Type B pancreatic cell (in vitro differentiated cells): ENCODE measurements around the gene GYPE. TPM values are rescaled to one million over a fixed set of nuclear protein-coding genes. Genes with fewer than 3 reads are reported as not detected.
"Not testable (repeated sequence)": the region's sequence is repeated elsewhere in the genome, so short reads cannot be mapped to it uniquely, and the experiment has no call there.

ENCODE experiments used
- DNase-seq: peaks from one replicate; pipeline ENCODE4 v3.0.0; 2021; ENCODE audit warnings: mixed read lengths; ENCODE audit not compliant: unreplicated experiment; ENCODE audit errors: extremely low spot score
- H3K27ac Mint-ChIP-seq: 2 replicates; pipeline ENCODE4 v1.8.0; 2021; ENCODE audit warnings: mild to moderate bottlenecking, mixed read lengths
- H3K27me3 Mint-ChIP-seq: 2 replicates; pipeline ENCODE4 v1.8.0; 2021; ENCODE audit warnings: mixed read lengths
- H3K36me3 Mint-ChIP-seq: 2 replicates; pipeline ENCODE4 v1.8.0; 2021; ENCODE audit warnings: mixed read lengths
- H3K4me1 Mint-ChIP-seq: one replicate; pipeline ENCODE4 v1.8.0; 2021; ENCODE audit warnings: mixed read lengths; ENCODE audit not compliant: unreplicated experiment
- H3K4me3 Mint-ChIP-seq: 2 replicates; pipeline ENCODE4 v1.8.0; 2021; ENCODE audit warnings: mild to moderate bottlenecking, mixed read lengths
- H3K9me3 Mint-ChIP-seq: 2 replicates; pipeline ENCODE4 v1.8.0; 2021; ENCODE audit warnings: mixed read lengths
- total RNA-seq: library from RNA; stranded (reverse); gene quantifications from 2 replicates; pipeline ENCODE4 v1.2.1, GENCODE V29; 2021; ENCODE audit warnings: low replicate concordance
- TF ChIP-seq, protein P1 (sequence below): fragments of 200-600 bp; sonication (generic); conservative IDR thresholded peaks from 2 replicates; pipeline ENCODE4 v1.5.0; 2021; ENCODE audit warnings: antibody characterized with exemption, mild to moderate bottlenecking

GYPE gene
- total RNA-seq, 1 donor from 2014 or later: not detected

GRCh38 chr4:143869925-143870324, 35.4 kb downstream of the GYPE start:
- H3K4me3 Mint-ChIP-seq, H3K27me3 Mint-ChIP-seq, H3K4me1 Mint-ChIP-seq, H3K27ac Mint-ChIP-seq, H3K9me3 Mint-ChIP-seq, H3K36me3 Mint-ChIP-seq, DNase-seq: not testable (repeated sequence)

GRCh38 chr4:143862716-143863115, 42.6 kb downstream of the GYPE start:
- H3K4me3 Mint-ChIP-seq, H3K27me3 Mint-ChIP-seq, H3K4me1 Mint-ChIP-seq, H3K36me3 Mint-ChIP-seq, H3K27ac Mint-ChIP-seq, DNase-seq, H3K9me3 Mint-ChIP-seq: not testable (repeated sequence)

GRCh38 chr4:143858456-143858855, 46.9 kb downstream of the GYPE start:
- Mint-ChIP-seq H3K27me3 (peaks cover 2% of the 10 kb centered on the region), H3K9me3 (no peaks in the 10 kb centered on the region), H3K4me3 (no peak overlapping the region), H3K4me1 (no peaks in the 10 kb centered on the region), H3K27ac (no peak overlapping the region), H3K36me3 (no peaks in the 10 kb centered on the region)
- DNase-seq: no peak
- TF ChIP-seq, protein P1, sequence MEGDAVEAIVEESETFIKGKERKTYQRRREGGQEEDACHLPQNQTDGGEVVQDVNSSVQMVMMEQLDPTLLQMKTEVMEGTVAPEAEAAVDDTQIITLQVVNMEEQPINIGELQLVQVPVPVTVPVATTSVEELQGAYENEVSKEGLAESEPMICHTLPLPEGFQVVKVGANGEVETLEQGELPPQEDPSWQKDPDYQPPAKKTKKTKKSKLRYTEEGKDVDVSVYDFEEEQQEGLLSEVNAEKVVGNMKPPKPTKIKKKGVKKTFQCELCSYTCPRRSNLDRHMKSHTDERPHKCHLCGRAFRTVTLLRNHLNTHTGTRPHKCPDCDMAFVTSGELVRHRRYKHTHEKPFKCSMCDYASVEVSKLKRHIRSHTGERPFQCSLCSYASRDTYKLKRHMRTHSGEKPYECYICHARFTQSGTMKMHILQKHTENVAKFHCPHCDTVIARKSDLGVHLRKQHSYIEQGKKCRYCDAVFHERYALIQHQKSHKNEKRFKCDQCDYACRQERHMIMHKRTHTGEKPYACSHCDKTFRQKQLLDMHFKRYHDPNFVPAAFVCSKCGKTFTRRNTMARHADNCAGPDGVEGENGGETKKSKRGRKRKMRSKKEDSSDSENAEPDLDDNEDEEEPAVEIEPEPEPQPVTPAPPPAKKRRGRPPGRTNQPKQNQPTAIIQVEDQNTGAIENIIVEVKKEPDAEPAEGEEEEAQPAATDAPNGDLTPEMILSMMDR: no peak

- not testable (repeated sequence) for H3K9me3 Mint-ChIP-seq, H3K27ac Mint-ChIP-seq, H3K4me3 Mint-ChIP-seq, H3K27me3 Mint-ChIP-seq, DNase-seq, H3K36me3 Mint-ChIP-seq, H3K4me1 Mint-ChIP-seq
Measured at GRCh38 chr4:143857391-143858336, 47.7 kb downstream of the GYPE start.

GRCh38 chr4:143856017-143856557, 49.3 kb downstream of the GYPE start:
- H3K27ac Mint-ChIP-seq, H3K27me3 Mint-ChIP-seq, H3K9me3 Mint-ChIP-seq, H3K36me3 Mint-ChIP-seq, DNase-seq, H3K4me1 Mint-ChIP-seq, H3K4me3 Mint-ChIP-seq: not testable (repeated sequence)
- TF ChIP-seq, protein P1: peak; percentile 20

DNA sequence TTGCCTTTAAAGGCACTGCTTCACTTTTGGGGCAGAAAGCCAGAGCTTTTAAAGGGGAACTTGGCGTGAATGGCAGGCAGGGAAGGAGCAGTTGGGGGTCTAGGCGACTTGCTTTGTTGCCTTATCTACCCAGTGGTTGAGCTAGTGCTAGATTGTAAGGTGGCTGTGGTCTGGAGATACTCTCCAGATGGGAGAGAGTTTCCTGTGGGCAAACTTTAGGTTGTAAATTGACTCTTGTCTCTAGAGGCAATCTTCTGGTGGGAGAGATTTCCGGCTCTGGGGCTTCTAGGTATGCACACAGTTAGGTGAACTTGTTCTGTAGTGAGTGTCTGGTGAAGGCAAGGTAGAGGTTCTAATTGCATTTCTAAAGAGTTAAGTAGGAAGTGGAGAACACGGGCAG, 50.7 kb downstream of the GYPE start:
- not testable (repeated sequence) for H3K27ac Mint-ChIP-seq, H3K27me3 Mint-ChIP-seq, H3K9me3 Mint-ChIP-seq, H3K4me1 Mint-ChIP-seq, DNase-seq, H3K36me3 Mint-ChIP-seq, H3K4me3 Mint-ChIP-seq

GRCh38 chr4:143849296-143849695, 56.1 kb downstream of the GYPE start:
- H3K9me3 Mint-ChIP-seq, H3K36me3 Mint-ChIP-seq, DNase-seq, H3K4me3 Mint-ChIP-seq, H3K4me1 Mint-ChIP-seq, H3K27ac Mint-ChIP-seq, H3K27me3 Mint-ChIP-seq: not testable (repeated sequence)

DNA sequence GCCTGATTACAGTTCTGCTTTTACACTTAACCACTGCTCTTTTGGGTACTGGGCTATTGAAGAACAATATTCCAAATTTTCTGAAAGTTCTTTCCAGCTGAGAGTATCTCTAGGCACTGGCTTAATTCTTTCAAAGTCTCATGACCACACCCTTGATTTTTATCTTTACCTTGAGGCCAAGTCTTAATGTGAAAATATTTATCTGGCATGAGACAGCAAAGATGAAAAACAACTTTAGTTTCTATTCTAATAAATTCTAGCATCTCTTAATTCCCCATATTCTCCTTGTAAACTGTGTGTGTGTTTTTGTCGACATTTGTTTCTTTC, 61.9 kb downstream of the GYPE start:
- H3K4me3 Mint-ChIP-seq, DNase-seq, H3K9me3 Mint-ChIP-seq, H3K4me1 Mint-ChIP-seq, H3K36me3 Mint-ChIP-seq, H3K27me3 Mint-ChIP-seq, H3K27ac Mint-ChIP-seq: not testable (repeated sequence)

- not testable (repeated sequence) for H3K4me3 Mint-ChIP-seq, H3K27ac Mint-ChIP-seq, H3K27me3 Mint-ChIP-seq, H3K36me3 Mint-ChIP-seq, H3K9me3 Mint-ChIP-seq, DNase-seq, H3K4me1 Mint-ChIP-seq
Measured at GRCh38 chr4:143842624-143843505, 62.5 kb downstream of the GYPE start.

GRCh38 chr4:143839413-143839812, 65.9 kb downstream of the GYPE start:
- H3K9me3 Mint-ChIP-seq, H3K36me3 Mint-ChIP-seq, H3K4me3 Mint-ChIP-seq, H3K27ac Mint-ChIP-seq, DNase-seq, H3K4me1 Mint-ChIP-seq, H3K27me3 Mint-ChIP-seq: not testable (repeated sequence)

DNA sequence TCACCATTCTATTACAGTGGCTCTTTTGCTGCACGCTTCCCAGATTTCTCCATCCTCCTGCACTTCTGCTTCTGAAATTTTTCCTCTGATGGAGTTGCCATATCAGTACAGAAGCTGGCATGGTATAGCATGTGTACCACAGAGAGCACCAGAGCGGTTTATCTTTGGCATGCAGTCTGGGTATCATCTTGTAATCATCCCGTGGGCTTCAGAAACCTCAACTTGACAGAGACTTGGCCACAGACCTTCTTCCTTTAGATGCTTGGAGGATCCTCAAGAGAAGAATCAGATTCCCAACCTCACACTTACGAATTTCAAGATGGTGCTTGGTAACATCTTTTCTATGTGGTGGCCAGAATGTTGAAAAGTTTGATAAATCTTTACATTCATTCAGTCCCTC, 71.2 kb downstream of the GYPE start:
- not testable (repeated sequence) for H3K4me1 Mint-ChIP-seq, DNase-seq, H3K27ac Mint-ChIP-seq, H3K9me3 Mint-ChIP-seq, H3K36me3 Mint-ChIP-seq, H3K27me3 Mint-ChIP-seq, H3K4me3 Mint-ChIP-seq
